Neural progenitor cell (in vitro differentiated cells): ENCODE results near the gene SLC49A4. TPM values are rescaled to one million over a fixed set of nuclear protein-coding genes. Genes with fewer than 3 reads are reported as not detected.

ENCODE experiments used
- DNase-seq: peaks from one replicate; pipeline ENCODE4 v3.0.0-alpha.2; 2016; ENCODE audit warnings: low spot score
- H2AFZ ChIP-seq: fragments of 200-600 bp; sonication (generic); replicated peaks from 2 replicates; pipeline ENCODE4 v1.6.1; 2016; ENCODE audit warnings: antibody characterized with exemption
- H3F3A ChIP-seq: fragments of 200-600 bp; sonication (generic); 2 replicates; pipeline ENCODE4 v1.6.1; 2016; ENCODE audit warnings: antibody characterized with exemption, low read depth
- H3K27ac ChIP-seq: fragments of 200-600 bp; sonication (generic); 2 replicates; pipeline ENCODE4 v1.5.1; 2016; ENCODE audit warnings: mild to moderate bottlenecking
- H3K27me3 ChIP-seq: fragments of 200-600 bp; sonication (generic); 2 replicates; pipeline ENCODE4 v1.6.1; 2016; ENCODE audit warnings: mild to moderate bottlenecking, moderate library complexity
- H3K36me3 ChIP-seq: fragments of 200-600 bp; sonication (generic); 2 replicates; pipeline ENCODE4 v1.5.1; 2016
- H3K4me1 ChIP-seq: fragments of 200-600 bp; sonication (generic); 2 replicates; pipeline ENCODE4 v1.6.1; 2016; ENCODE audit warnings: mixed run types
- H3K4me2 ChIP-seq: fragments of 200-600 bp; sonication (generic); 2 replicates; pipeline ENCODE4 v1.6.1; 2016
- H3K4me3 ChIP-seq: fragments of 200-600 bp; sonication (generic); 2 replicates; pipeline ENCODE4 v1.5.1; 2016
- H3K79me2 ChIP-seq: fragments of 200-600 bp; sonication (generic); 2 replicates; pipeline ENCODE4 v1.6.1; 2016; ENCODE audit warnings: low read depth
- H3K9ac ChIP-seq: fragments of 200-600 bp; sonication (generic); 2 replicates; pipeline ENCODE4 v1.6.1; 2016
- H3K9me3 ChIP-seq: fragments of 200-600 bp; sonication (generic); 2 replicates; pipeline ENCODE4 v1.5.1; 2016; ENCODE audit warnings: low read depth
- H4K20me1 ChIP-seq: fragments of 200-600 bp; sonication (generic); 2 replicates; pipeline ENCODE4 v1.6.1; 2016; ENCODE audit warnings: low read depth
- H3K27ac Mint-ChIP-seq: 3 replicates; pipeline ENCODE4 v1.8.0; 2021; ENCODE audit warnings: mixed read lengths
- H3K27me3 Mint-ChIP-seq: 2 replicates; pipeline ENCODE4 v1.8.0; 2022; ENCODE audit warnings: low read depth, mild to moderate bottlenecking, inconsistent platforms, moderate library complexity, mixed read lengths; ENCODE audit not compliant: insufficient read depth
- H3K36me3 Mint-ChIP-seq: 3 replicates; pipeline ENCODE4 v1.8.0; 2021; ENCODE audit warnings: mixed read lengths
- H3K4me1 Mint-ChIP-seq: 3 replicates; pipeline ENCODE4 v1.8.0; 2021; ENCODE audit warnings: mixed read lengths
- H3K4me3 Mint-ChIP-seq: 3 replicates; pipeline ENCODE4 v1.8.0; 2021; ENCODE audit warnings: mild to moderate bottlenecking, moderate library complexity, mixed read lengths
- H3K9me3 Mint-ChIP-seq: 3 replicates; pipeline ENCODE4 v1.8.0; 2020; ENCODE audit warnings: mixed read lengths
- EZH2 ChIP-seq: fragments of 200-600 bp; sonication (generic); IDR thresholded peaks from 2 replicates; pipeline ENCODE4 v1.6.1; 2017; ENCODE audit warnings: antibody characterized with exemption, mild to moderate bottlenecking, moderate library complexity
- EZH2phosphoT487 ChIP-seq: fragments of 200-600 bp; sonication (generic); IDR thresholded peaks from 2 replicates; pipeline ENCODE4 v1.6.1; 2017; ENCODE audit warnings: antibody characterized with exemption
- total RNA-seq: library from RNA; depleted of rRNA; stranded (reverse); fragments of >200 nt; gene quantifications from 2 replicates; pipeline ENCODE4 v1.2.3, GENCODE V29; 2015; ENCODE audit warnings: low replicate concordance
- TF ChIP-seq, protein P1 (sequence below): fragments of 200-600 bp; sonication (generic); IDR thresholded peaks from 2 replicates; pipeline ENCODE4 v1.5.1; 2017; ENCODE audit warnings: antibody characterized with exemption, mild to moderate bottlenecking

Gene SLC49A4
- total RNA-seq, 1 donor from 2014 or later: 21.6 TPM

DNA sequence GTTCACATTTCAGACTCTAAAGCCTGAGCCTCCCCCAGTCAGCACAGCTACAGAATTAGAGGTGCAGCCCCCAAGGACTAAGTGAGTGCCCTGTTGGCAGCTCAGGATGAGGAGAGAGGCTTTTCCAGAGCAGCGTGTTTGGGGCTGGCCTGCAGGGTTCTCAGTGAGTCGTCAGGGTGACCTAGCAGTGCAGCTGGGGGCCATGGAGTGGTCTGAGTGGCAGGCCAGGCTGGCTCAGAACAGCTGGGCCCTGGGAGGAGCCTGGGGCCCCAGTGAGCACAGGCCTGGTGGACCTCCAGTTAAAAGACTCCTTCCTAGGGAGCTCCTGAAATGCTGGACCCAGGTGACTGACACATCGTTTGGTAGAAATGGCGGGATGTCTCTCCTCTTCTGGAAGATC is 108.3 kb downstream of the SLC49A4 start:
- Mint-ChIP-seq H3K27me3 (peaks cover 2% of the 10 kb centered on the region), H3K9me3 (peaks cover 6% of the 10 kb centered on the region), H3K27ac (no peak overlapping the region), H3K4me3 (no peak overlapping the region), H3K4me1 (no peaks in the 10 kb centered on the region), H3K36me3 (peaks cover 16% of the 10 kb centered on the region)
- H3K79me2 ChIP-seq: no peaks in the 10 kb centered on the region
- H3F3A ChIP-seq: peaks cover 5% of the 10 kb centered on the region
- H3K4me2 ChIP-seq: no peak overlapping the region
- no peaks in the 10 kb centered on the region for H3K27me3 ChIP-seq
- H4K20me1 ChIP-seq: no peaks in the 10 kb centered on the region
- TF ChIP-seq EZH2 (no peak), EZH2phosphoT487 (no peak)
- TF ChIP-seq, protein P1, sequence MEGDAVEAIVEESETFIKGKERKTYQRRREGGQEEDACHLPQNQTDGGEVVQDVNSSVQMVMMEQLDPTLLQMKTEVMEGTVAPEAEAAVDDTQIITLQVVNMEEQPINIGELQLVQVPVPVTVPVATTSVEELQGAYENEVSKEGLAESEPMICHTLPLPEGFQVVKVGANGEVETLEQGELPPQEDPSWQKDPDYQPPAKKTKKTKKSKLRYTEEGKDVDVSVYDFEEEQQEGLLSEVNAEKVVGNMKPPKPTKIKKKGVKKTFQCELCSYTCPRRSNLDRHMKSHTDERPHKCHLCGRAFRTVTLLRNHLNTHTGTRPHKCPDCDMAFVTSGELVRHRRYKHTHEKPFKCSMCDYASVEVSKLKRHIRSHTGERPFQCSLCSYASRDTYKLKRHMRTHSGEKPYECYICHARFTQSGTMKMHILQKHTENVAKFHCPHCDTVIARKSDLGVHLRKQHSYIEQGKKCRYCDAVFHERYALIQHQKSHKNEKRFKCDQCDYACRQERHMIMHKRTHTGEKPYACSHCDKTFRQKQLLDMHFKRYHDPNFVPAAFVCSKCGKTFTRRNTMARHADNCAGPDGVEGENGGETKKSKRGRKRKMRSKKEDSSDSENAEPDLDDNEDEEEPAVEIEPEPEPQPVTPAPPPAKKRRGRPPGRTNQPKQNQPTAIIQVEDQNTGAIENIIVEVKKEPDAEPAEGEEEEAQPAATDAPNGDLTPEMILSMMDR: no peak
- no peak overlapping the region for H3K27ac ChIP-seq
- H3K4me3 ChIP-seq: no peak overlapping the region
- H3K36me3 ChIP-seq: no peaks in the 10 kb centered on the region
- peak overlapping the region; percentile 50 for H2AFZ ChIP-seq
- H3K4me1 ChIP-seq: peaks cover 8% of the 10 kb centered on the region
- peak; percentile 23 for DNase-seq
- no peak overlapping the region for H3K9ac ChIP-seq
- H3K9me3 ChIP-seq: no peaks in the 10 kb centered on the region

DNA sequence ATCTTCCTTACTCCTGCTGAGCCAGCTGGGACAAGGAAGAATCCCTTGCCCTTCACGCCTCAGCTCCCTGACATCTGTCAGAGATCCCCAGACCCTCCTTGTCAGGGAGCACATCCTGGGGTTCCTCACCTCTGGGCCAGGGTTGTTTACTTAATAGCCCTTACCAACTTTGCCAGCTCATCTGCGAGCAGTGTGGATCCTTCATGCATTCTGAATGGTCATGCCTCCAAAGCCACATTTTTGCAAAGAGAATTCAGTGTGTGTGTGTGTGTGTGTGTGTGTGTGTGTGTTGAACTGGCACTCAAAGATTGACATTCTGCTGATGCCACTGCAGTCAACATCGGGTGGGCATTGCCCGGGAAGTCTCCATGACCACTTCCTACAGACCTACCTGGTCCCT is 112.6 kb downstream of the SLC49A4 start:
- Histone ChIP-seq H3K27ac (no peak overlapping the region), H3K9ac (no peak overlapping the region), H3K79me2 (no peaks in the 10 kb centered on the region), H3K36me3 (no peaks in the 10 kb centered on the region), H3F3A (peaks cover 5% of the 10 kb centered on the region), H4K20me1 (no peaks in the 10 kb centered on the region), H2AFZ (no peak overlapping the region), H3K4me3 (no peak overlapping the region), H3K27me3 (no peaks in the 10 kb centered on the region), H3K4me1 (peaks cover 8% of the 10 kb centered on the region), H3K4me2 (no peak overlapping the region), H3K9me3 (no peaks in the 10 kb centered on the region)
- no peak for DNase-seq
- Mint-ChIP-seq H3K4me1 (no peaks in the 10 kb centered on the region), H3K36me3 (peaks cover 30% of the 10 kb centered on the region), H3K9me3 (peaks cover 6% of the 10 kb centered on the region), H3K27ac (no peak overlapping the region), H3K4me3 (no peak overlapping the region), H3K27me3 (peaks cover 2% of the 10 kb centered on the region)
- TF ChIP-seq EZH2phosphoT487: no peak
- TF ChIP-seq EZH2: no peak
- TF ChIP-seq, protein P1: no peak

DNA sequence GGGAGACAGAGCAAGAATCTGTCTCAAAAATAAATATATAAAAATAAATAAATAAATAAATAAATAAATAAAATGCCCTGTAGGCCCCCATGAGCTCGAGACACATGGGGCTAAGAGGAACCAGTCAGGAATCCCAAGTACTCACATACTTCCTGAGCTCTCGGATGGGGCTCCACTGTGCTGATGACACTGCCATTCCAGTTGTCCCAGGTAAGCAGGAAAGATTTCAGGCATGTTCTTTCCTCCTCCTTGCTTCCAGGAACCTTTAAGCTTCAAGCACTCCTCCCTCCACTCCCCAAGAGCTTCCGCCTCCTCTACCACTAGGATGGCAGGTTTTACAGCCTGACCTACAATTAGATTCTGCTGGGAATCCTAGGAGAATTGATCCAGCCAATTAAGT is 113.4 kb downstream of the SLC49A4 start:
- Mint-ChIP-seq H3K4me1 (no peaks in the 10 kb centered on the region), H3K27ac (no peak overlapping the region), H3K27me3 (peaks cover 2% of the 10 kb centered on the region), H3K4me3 (no peak overlapping the region), H3K9me3 (peaks cover 4% of the 10 kb centered on the region), H3K36me3 (peaks cover 30% of the 10 kb centered on the region)
- TF ChIP-seq EZH2phosphoT487 (no peak), EZH2 (no peak)
- TF ChIP-seq, protein P1: no peak
- Histone ChIP-seq H3K4me2 (no peak overlapping the region), H3K9ac (no peak overlapping the region), H3K4me3 (no peak overlapping the region), H2AFZ (no peak overlapping the region), H3K36me3 (no peaks in the 10 kb centered on the region), H3K4me1 (peaks cover 8% of the 10 kb centered on the region), H3F3A (peaks cover 5% of the 10 kb centered on the region), H3K27ac (no peak overlapping the region), H3K27me3 (no peaks in the 10 kb centered on the region), H3K9me3 (no peaks in the 10 kb centered on the region), H4K20me1 (no peaks in the 10 kb centered on the region), H3K79me2 (no peaks in the 10 kb centered on the region)
- DNase-seq: no peak
